HG03039 (cell line): ENCODE results near the gene IFT88.

Experiments used
- ATAC-seq: cut with Tn5 transposase; IDR thresholded peaks from one replicate; pipeline ENCODE4 v1.9.1; 2021; ENCODE audit warnings: mild to moderate bottlenecking, moderate library complexity; ENCODE audit not compliant: unreplicated experiment

IFT88 gene

DNA sequence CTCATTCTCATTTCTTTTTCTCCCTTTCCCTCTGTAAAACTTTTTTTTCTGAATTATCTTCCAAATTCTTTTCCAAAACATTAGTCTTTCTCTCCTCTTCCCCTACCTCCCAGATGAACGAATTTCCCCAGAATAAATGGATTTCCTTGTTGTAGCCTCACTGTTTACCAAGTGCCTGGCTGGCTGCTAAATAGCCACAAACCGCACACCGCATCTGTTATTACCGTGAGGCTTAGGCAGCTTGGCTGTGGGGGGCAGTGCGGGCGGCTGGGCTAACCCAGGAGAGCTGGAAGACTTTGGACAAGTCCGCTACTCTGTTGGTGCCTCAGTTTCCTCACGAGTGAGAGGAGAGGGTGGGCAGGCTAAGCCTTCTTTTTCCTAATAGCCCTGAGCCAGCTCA lies 147.2 kb downstream of the IFT88 start:
- ATAC-seq: no peak

DNA sequence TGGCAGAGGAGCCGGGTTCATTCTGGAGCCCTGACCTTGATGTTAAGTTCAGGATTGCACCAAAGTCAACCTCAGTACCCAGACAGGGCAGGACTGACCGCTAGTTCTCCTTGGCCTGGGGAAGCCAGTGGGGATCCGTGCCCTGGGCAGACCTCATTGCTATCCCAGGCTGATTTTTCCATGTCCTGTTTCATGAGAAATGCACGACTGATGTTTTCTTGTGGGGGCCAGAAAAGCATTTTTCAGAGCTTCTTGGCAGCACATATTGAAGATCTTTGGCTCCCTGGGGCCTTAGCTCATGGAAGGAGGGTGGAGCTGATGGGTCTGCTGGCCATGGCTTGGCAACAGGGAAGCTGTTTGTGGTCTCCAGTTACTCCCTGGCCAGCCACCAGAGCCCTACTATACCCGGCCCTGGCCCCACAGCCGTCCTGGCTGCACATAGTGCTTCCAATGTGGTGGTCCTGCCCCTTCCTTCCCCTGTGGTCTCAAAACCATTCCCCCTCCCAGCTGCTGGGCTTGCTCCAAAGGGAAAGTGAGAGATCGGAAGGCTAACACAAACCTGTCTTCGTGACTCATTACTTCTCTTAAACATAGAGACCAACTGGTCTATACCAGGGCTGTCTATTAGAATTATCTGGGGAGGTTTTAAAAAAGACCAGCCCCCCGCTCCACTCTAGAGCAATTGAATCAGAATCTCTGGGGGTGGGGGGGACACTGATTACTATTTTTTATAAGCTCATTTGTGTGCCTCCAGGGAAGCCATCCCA lies 147.8 kb downstream of the IFT88 start:
- no peak for ATAC-seq

DNA sequence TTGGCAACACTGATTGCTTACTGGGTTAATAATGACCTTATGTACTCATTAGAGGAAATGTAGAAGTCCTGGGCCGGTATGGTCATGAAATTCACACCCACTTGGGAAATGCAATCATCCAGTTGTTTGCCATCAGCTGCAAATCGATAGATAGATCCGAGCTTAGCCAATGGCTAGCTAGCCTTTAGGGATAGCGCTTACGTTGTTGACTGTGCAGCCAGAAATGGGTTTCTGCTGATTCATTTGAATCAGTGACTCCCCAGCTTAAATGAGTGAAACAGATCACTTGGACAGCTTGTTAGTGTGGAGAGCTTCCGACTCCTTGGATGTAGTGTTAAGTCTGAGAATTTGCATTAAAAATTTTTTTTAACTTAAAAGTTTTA lies 148.4 kb downstream of the IFT88 start:
- ATAC-seq: no peak

- ATAC-seq: no peak
These were observed 150.0 kb downstream of the IFT88 start for GRCh38 chr13:20716951-20717350.

- ATAC-seq: no peak
These were observed 150.9 kb downstream of the IFT88 start for GRCh38 chr13:20717581-20718542.

- no peak for ATAC-seq
These were observed 152.1 kb downstream of the IFT88 start for GRCh38 chr13:20718958-20719566.

- no peak for ATAC-seq
These were observed 152.8 kb downstream of the IFT88 start for GRCh38 chr13:20719783-20720182.

DNA sequence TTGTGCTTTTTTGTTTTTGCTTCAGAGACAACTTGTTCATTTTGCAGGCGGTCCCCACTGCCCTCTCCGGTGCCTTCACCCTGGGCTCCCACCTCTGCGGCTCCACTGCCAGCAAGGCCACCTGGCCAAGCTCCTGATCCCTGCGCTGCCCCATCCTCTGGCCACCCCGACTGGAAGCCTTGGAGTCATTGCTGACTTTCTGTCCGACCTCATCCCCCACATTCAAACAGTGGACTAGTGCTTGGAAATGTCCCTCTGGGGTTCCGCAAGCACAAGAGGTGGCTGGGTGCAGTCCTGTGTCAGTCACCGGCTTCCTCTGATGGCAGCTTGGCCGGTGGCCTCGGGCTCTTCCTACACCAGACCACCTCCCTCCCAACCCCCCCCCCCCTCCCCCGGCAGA lies 153.5 kb downstream of the IFT88 start:
- ATAC-seq: no peak

DNA sequence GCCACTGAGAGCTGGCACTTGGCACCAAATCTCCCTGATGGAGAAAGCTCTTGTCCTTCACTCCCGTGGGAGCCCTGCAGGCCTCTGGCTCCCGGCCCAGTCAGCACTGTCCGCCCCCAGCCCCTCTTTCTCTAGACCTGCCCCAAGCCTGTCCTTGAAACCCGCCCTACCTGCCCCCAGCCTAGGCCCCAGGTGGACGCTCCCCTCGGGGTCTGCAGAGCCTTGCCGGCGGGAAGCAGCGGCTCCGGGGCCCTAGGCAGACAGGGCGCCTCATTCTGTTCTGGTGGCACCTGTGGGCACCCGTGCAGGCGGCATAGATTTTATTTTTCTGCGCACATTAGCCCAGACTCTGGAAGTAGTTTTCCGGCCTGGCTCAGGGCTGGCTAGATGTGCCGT lies 154.1 kb downstream of the IFT88 start:
- ATAC-seq: no peak

DNA sequence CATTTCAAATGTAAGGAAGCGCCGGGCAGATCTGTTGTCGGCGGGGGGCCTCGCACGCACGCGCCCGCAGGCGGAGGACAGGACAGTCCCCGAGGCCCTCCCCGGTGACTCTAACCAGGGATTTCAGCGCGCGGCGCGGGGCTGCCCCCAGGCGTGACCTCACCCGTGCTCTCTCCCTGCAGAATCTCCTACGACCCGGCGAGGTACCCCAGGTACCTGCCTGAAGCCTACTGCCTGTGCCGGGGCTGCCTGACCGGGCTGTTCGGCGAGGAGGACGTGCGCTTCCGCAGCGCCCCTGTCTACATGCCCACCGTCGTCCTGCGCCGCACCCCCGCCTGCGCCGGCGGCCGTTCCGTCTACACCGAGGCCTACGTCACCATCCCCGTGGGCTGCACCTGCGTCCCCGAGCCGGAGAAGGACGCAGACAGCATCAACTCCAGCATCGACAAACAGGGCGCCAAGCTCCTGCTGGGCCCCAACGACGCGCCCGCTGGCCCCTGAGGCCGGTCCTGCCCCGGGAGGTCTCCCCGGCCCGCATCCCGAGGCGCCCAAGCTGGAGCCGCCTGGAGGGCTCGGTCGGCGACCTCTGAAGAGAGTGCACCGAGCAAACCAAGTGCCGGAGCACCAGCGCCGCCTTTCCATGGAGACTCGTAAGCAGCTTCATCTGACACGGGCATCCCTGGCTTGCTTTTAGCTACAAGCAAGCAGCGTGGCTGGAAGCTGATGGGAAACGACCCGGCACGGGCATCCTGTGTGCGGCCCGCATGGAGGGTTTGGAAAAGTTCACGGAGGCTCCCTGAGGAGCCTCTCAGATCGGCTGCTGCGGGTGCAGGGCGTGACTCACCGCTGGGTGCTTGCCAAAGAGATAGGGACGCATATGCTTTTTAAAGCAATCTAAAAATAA lies 154.7 kb downstream of the IFT88 start:
- no peak for ATAC-seq

- no peak for ATAC-seq
These were observed 160.9 kb downstream of the IFT88 start for GRCh38 chr13:20727856-20728255.

DNA sequence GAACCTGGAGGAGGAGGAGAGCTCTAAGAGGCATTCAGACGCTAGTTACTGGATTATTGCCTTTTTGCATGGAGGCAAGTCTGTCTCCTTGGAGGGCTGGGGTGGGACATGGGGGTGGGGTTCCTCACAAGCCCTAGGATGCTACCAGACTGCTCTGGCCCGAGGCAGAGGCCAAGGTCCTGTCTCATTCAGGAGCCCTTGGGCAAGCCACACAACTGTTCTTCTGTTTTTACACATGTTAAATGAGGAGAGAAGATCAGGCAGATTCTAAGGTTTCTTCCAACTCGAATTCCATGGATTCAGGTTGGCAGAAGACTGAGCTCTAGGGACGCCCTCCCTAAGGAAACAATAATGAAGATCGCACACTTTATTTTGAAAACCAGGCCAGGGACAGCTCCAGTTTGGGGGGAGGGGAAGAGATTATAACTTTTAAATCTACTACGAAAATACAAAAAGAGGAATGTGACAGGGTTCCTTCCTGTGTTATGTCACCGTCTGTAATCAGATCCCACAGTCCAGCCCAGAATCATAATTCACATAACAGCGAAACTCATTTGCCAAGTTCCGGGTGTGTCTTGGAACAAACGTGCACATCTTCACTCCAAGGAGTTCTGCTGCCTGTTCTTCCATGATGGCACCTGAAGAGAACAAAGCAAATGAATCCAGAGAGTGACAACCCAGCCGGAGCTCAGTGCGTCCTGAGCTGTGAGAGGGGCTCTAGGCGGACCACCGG lies 161.8 kb downstream of the IFT88 start:
- no peak for ATAC-seq

DNA sequence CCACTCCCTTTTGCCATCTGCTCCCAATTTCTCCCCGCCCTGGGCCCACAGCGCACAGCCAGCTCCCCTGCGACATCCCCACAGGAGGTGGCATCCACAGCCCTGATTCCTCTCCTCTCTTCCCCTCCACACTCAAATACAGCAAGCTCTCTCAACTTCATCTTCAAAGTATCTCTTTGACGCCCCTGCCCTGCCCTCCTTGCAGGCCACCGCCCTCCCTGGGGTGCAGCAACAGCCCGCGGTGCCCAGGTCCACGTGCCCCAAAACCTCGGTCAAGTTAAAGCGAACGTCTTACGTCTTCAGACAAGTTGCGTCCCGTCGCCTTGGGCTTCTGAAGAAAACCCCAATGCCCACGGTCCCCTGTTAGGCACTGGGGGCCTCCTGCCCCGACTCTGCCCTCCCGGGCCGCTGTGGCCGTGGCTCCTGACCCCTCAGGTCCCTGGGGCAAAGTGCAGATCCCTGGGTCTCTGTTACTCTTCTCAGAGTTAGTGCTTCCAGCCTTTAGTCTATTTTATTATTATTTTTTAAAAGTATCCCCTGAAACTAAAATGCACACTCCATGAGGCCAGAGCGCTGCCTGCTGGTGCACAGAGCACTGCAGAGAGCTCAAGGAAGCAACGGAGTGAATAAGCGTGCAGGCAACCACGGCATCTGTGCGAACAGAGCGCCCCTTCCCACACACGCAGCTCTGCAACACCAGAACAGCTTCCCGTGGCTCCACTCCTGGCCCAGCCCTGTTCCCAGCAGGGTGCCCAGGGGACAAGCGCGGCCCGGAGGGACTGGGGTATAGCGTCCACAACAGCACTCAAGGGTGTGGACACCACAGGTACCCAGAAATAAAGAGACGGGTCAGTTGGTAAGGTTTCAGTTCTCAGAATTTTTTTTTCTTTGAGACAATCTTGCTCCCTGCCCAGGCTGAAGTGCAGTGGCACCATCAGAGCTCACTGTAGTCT lies 163.0 kb downstream of the IFT88 start:
- ATAC-seq: no peak

GRCh38 chr13:20738616-20739015 lies 171.7 kb downstream of the IFT88 start:
- ATAC-seq: no peak

- ATAC-seq: no peak
These were observed 173.1 kb downstream of the IFT88 start for GRCh38 chr13:20740021-20740420.
